Measurements from ENCODE around the gene CTNNA2.
"Not testable (repeated sequence)": the region's sequence is repeated elsewhere in the genome, so short reads cannot be mapped to it uniquely, and the experiment has no call there.

The CTNNA2 gene

GRCh38 chr2:80164375-80164774 lies 651.5 kb downstream of the CTNNA2 start:
- DNase-seq: no peak

- no peak for DNase-seq
These were observed 653.8 kb downstream of the CTNNA2 start for GRCh38 chr2:80166483-80167171.

DNA sequence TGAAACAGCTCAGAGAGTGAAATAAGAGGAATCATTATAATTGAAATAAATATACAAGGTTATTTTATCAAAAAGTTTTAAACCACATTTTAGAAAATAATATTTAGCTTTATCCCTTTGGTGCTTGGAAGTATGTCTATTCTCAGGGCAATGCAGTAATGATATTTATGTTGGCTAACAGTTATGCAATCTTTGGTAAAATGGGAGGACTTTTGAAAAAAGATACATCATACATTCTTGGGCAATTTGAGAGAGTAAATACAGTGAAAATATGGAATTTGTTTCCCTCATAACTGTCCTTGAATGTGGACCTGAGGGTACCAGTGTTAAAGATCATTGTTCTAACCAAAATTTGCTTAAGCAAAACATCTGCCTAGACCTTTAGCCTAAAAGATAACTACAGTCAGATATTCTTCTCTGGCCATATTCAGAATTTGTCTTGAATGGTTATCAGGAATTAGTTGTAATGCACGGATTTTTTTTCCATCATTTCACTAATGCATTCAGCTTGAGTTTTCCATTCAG lies 654.5 kb downstream of the CTNNA2 start:
- no peak for DNase-seq

GRCh38 chr2:80168037-80168436 lies 655.2 kb downstream of the CTNNA2 start:
- DNase-seq: no peak

DNA sequence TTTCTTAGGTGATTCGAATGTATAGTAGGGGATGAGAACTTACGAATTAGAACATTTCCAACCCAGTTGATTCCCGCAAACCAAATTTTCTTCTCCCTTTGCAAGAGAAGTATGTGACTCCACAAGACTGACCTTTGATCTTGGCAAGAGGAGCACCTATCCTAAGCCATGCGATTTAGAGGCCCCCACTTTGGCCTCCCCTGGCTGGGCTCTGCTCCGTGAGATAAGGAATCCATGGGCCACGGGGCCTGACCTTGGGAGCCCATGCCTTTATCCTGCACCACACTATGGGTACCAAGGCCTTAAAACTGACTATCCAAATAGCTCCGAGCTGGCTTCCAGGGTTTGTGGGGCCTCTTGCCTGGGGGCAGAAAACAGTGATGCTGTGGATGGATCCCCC lies 656.0 kb downstream of the CTNNA2 start:
- no peak for DNase-seq

GRCh38 chr2:80169811-80170594 lies 657.2 kb downstream of the CTNNA2 start:
- no peak for DNase-seq

DNA sequence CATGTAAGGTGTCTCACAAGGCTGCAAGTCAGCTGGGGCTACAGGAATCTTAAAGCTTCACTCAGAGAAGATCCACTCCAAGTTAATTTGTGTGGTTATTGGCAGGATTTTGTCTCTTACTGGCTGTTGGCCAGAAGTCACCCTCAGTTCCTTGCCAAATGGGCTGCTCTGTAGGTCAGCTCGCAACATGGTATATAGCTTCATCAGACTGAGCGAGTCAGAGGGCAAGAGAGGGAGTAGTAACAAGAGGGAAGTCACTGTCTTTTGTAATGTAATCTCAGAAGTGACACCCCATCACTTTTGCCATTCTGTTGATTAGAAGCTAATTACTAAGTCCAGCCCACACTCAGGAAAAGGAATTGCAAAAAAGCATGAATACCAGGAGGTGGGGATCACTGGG lies 672.2 kb downstream of the CTNNA2 start:
- DNase-seq: no peak

GRCh38 chr2:80186262-80186661 lies 673.4 kb downstream of the CTNNA2 start:
- no peak for DNase-seq

- DNase-seq: no peak
These were observed 674.3 kb downstream of the CTNNA2 start for GRCh38 chr2:80187156-80187555.

GRCh38 chr2:80190166-80190565 lies 677.3 kb downstream of the CTNNA2 start:
- DNase-seq: no peak

DNA sequence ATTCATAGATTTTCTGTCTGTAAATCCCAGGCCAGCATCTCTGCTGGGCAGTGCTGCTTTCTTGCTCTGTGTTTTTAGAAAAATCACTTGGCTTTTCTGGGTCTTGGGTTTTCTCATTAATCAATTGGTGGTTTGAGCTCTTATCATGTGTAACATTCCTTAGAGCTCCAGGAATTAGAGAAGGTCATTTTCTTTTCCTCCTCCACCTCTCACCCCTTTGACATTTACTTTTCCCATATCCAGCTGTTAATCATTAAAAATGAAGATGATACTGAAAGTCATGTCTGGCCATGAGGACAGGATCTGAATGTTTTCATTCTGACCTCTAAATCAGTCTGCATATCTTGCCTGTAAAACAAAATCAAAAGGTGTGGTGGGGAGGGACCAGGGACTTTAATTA lies 680.7 kb downstream of the CTNNA2 start:
- no peak for DNase-seq

DNA sequence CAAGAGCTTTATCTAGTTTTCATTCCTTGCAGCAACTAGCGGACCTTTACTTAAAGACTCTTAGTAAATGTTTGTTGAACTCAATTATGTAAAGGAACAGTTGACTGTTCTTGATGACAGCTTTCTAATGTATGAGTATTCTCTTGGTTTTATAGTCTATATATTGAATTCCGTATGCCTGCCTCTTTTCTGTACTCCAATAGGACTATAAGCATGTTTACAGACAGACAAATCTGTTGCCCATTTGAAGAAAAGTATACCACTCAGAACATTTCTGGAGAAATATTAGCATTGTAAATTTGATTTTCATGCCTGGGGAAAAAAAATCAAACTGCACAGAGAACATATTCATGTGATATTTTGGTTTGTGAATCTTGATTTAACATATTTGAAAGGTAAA lies 682.2 kb downstream of the CTNNA2 start:
- DNase-seq: no peak

DNA sequence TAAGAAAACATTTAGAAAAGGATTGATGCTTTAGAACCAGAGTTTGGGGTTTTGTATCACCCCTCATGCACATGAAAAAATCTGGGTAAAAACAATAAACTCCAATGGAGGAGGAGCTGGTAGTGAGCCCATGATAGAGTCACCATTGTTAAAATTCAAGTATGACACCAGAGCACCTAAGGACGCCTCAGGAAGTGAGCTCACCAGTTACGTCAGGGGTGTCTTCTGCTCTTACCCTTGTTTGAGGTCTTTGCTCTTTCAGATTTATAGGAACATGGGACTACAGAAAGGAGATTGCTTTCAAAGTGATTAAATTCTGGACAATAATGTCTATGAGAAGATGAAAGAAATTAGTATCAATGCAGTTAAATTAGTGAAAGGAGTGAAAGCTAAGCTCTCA lies 685.2 kb downstream of the CTNNA2 start:
- no peak for DNase-seq

DNA sequence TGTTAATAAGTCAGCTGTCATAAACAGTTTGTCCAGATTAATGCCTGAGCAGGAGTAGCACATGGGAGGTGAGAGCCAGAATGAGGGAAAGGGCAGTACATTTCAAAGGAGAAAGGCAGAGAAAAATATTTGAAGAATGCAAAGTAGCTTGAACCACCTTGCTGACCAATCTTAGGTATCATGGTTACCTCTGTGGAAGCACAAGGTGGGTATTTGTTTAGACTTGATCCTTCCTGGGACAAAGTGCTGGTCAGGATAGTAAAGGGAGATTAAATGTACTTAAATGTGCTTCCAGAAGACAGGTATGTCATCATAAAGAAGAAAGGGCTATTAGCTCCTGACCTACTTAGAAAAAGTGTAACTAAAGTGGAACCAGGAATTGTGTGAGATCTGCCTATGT lies 686.7 kb downstream of the CTNNA2 start:
- no peak for DNase-seq

DNA sequence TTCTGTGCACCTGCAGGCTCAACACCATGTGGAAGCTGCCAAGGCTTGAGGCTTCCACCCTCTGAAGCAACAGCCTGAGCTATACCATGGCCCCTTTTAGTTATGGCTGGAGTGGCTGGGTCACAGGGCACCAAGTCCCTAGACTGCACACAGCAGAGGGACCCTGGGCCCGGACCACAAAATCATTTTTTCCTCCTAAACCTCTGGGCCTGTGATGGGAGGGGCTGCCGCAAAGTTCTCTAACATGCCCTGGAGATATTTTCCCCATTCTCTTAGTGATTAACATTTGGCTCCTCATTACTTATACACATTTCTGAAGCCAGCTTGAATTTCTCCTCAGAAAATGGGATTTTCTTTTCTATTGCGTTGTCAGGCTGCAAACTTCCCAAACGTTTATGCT lies 691.1 kb downstream of the CTNNA2 start:
- not testable (repeated sequence) for DNase-seq

DNA sequence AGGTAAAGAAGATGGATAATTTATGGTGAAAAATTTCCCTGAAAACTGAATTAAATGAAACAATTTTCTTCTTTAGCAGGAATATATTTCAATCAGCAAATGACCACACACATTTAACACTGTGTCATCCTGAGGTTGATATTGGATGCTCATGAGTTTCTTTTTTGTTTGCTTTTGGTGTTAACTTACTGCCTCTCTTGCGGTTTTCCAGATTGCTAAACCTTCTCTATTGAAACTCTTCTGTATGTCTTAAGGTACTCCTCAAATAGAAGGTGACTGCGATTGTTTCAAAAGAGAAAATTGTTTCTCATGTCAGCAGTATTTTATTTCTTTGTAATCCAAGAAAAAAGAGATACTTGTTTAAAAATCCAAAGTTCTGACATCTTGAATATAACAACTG lies 692.6 kb downstream of the CTNNA2 start:
- DNase-seq: no peak

GRCh38 chr2:80209458-80209857 lies 696.6 kb downstream of the CTNNA2 start:
- no peak for DNase-seq

DNA sequence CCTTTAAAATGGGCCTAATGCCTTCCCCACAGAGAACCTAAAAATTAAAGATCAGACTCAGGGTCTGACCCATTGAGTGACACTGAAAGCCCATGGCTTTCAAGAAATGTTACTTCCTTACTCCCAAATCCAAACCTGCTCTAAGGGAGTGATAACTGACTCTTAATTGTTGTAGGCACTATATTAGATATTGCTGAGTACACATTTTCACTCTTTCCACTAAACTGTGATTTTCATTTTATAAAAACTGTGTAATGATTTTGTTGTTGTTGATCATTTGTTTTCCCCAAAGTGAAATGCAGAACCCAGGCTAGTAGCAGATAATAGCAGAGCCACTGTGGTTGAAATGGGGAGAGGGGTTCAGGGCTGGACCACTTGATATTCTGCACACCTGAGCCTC lies 704.6 kb downstream of the CTNNA2 start:
- DNase-seq: no peak

GRCh38 chr2:80222644-80223043 lies 709.8 kb downstream of the CTNNA2 start:
- no peak for DNase-seq

- no peak for DNase-seq
These were observed 718.6 kb downstream of the CTNNA2 start for GRCh38 chr2:80231421-80231820.

DNA sequence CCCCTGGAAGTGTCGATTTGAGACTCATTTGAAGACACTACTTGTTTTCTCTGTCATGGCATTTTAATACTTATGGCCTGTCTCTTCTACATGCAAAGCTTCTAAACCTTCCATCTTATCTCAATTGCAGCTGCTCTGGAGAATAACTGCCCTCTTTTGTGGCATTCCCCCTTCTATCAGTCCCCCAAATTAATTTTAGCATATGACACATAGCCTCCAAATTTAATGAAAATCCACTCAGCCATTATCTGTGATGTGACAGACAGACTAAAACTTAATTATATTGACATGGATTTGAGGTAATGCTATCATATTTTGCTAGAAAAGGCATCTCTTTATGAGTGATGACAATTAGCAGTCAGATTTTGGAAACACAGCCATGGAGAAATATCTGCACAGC lies 720.5 kb downstream of the CTNNA2 start:
- no peak for DNase-seq

GRCh38 chr2:80238692-80239469 lies 726.0 kb downstream of the CTNNA2 start:
- peak in 1 of 2 donors; percentile 49 for DNase-seq

DNA sequence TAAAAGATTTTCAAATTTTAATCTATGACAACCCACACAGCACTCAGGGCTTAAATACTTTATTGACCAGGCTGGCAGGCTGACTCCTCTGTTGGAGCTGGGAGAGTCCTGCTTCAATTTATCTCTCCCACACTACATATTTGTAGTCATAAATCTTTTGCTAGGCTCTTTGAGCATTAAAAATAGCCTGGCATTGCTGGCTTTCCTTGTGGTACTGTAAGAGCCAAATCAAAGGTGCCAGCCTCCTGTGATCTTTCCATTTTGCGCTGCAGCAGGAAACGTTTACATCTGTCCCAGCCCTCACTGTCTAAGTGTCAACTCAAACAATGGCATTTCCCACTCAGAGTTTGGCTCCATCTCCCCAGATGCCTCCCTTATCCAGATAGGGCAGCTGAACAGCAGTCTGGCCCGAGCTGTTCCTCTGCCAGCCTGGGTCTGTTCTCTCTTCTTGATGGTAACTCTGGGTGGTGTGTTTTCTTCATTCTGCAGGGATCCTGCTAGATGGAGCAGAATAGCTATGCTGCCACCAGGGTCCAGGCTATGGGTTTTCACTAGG lies 729.6 kb downstream of the CTNNA2 start:
- no peak for DNase-seq
